ENCODE data around the gene SMIM10L1. TPM values are rescaled to one million over a fixed set of nuclear protein-coding genes. Genes with fewer than 3 reads are reported as not detected.

Gene SMIM10L1
- total and polyA plus RNA-seq, 2 experiments from 2014 or later: 6.2 to 16.6 TPM

DNA sequence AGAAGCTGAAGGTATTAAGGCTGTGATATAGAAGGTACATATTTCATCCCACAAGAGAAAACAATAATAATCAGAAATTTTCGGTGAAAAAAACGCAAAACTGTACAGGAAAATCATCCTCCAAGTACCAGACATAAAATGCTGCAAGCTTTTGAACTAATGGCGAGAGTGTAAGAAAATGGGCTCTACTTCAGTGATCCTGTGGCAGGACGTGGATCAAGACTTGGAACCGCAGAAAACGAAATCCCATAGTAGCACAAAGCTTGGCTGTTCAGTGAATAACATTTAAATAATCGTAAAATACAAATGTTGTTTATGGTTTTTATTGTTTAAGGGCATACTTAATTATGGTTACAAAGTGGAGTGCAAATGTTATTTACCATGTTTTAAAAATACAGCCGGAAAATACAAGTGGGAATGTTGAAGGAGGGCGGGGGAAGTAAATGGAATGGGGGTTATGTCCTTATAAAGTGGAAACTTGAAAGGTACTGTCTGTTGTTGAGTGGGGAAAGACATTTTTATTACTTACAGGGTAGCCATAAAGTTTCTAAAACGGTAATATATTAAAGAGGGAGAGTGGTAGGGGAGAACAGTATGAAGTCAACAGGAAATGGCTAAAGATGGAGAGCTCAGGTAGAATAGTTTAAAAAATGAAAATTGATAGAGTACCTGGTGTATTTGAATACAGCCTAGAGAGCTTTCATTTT is 1.1 kb downstream of the SMIM10L1 start:
- peak overlapping the region; percentile 83 for H3K27ac ChIP-seq
- TF ChIP-seq EZH2 (IDR thresholded peaks at IDR 0.05; ENCODE audit: insufficient read depth, poor library complexity, severe bottlenecking) (no peak), EZH2phosphoT487 (IDR thresholded peaks at IDR 0.05; ENCODE audit: insufficient read depth, low read depth) (no peak)
- in situ Hi-C loops (cut with MboI): no loop called here

GRCh38 chr12:11174022-11174421 is 3.0 kb downstream of the SMIM10L1 start:
- no peak overlapping the region for H3K27ac ChIP-seq
- no peaks in the 10 kb centered on the region for H3K36me3 ChIP-seq (ENCODE audit: low read depth)
- TF ChIP-seq EZH2phosphoT487 (IDR thresholded peaks at IDR 0.05; ENCODE audit: insufficient read depth, low read depth): no peak
- TF ChIP-seq EZH2 (IDR thresholded peaks at IDR 0.05; ENCODE audit: insufficient read depth, poor library complexity, severe bottlenecking): no peak
- H3K9ac ChIP-seq: no peak overlapping the region
- no peaks in the 10 kb centered on the region for H3K9me3 ChIP-seq (ENCODE audit: low read depth)
- H3K4me3 ChIP-seq: no peak overlapping the region
- H3K9me2 ChIP-seq (ENCODE audit: insufficient read depth): no peaks in the 10 kb centered on the region
- no peak overlapping the region for H2AFZ ChIP-seq
- H3K79me2 ChIP-seq (ENCODE audit: insufficient read depth): peaks cover 73% of the 10 kb centered on the region
- H4K20me1 ChIP-seq (ENCODE audit: insufficient read depth): no peaks in the 10 kb centered on the region
- in situ Hi-C loops (cut with MboI): no loop called here
- no peaks in the 10 kb centered on the region for H3K27me3 ChIP-seq (replicated peaks; ENCODE audit: insufficient read depth)
- peaks cover 8% of the 10 kb centered on the region; the same call in 1 of the 2 replicates for H3F3A ChIP-seq (ENCODE audit: insufficient read depth)
- 97% methylated on average over 2 of the region's 2 CpGs for WGBS, 2 experiments (ENCODE audit: low coverage in 1 of 2, low lambda C conversion rate in 2 of 2, missing lambda C conversion rate in 2 of 2)
- H3K4me1 ChIP-seq (ENCODE audit: insufficient read depth): peaks cover 20% of the 10 kb centered on the region
- no peak overlapping the region for H3K4me2 ChIP-seq (ENCODE audit: unreplicated experiment)
- peak; percentile 4 for DNase-seq

More for the DNA sequence above, 1.1 kb downstream of the SMIM10L1 start:
- WGBS, 2 experiments (ENCODE audit: low coverage in 1 of 2, low lambda C conversion rate in 2 of 2, missing lambda C conversion rate in 2 of 2): 2% methylated on average over 10 of the region's 10 CpGs
- Histone ChIP-seq H3K79me2 (ENCODE audit: insufficient read depth) (peaks cover 92% of the 10 kb centered on the region), H3K9me2 (ENCODE audit: insufficient read depth) (no peaks in the 10 kb centered on the region), H3K36me3 (ENCODE audit: low read depth) (no peaks in the 10 kb centered on the region), H3K4me1 (ENCODE audit: insufficient read depth) (peaks cover 20% of the 10 kb centered on the region), H3K9me3 (ENCODE audit: low read depth) (no peaks in the 10 kb centered on the region), H2AFZ (peak overlapping the region; percentile 96), H3K9ac (peak overlapping the region; percentile 89), H3K27me3 (replicated peaks; ENCODE audit: insufficient read depth) (no peaks in the 10 kb centered on the region), H3K4me2 (ENCODE audit: unreplicated experiment) (peak overlapping the region; percentile 98), H3K4me3 (peak overlapping the region; percentile 88), H3F3A (ENCODE audit: insufficient read depth) (peaks cover 8% of the 10 kb centered on the region; the same call in 1 of the 2 replicates), H4K20me1 (ENCODE audit: insufficient read depth) (no peaks in the 10 kb centered on the region; the same call in 1 of the 2 replicates)
- DNase-seq: peak; percentile 56

DNA sequence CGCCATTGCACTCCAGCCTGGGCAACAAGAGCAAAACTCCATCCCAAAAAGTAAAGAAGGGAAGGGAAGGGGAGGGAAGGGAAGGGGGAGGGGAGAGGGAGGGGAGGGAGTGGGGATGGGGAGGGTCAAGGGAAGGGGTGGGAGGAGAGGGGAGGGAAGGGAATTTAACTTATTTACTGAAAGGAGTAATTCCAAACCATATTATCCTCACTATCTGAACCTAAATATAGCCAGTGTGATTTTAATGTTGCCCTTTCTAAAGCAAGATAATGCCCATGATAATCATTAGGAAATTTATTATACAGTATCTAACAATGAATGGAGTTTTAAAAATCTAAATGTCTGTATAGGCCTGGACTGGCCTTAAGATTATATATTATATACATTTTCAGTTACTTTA is 7.3 kb downstream of the SMIM10L1 start:
- Histone ChIP-seq H3K9me3 (ENCODE audit: low read depth) (no peaks in the 10 kb centered on the region), H4K20me1 (ENCODE audit: insufficient read depth) (no peaks in the 10 kb centered on the region), H3K9me2 (ENCODE audit: insufficient read depth) (no peaks in the 10 kb centered on the region), H3K79me2 (ENCODE audit: insufficient read depth) (peaks cover 36% of the 10 kb centered on the region), H3K9ac (no peak overlapping the region), H3K4me3 (no peak overlapping the region), H3K27ac (no peak overlapping the region), H2AFZ (no peak overlapping the region), H3K4me2 (ENCODE audit: unreplicated experiment) (no peak overlapping the region), H3K36me3 (ENCODE audit: low read depth) (no peaks in the 10 kb centered on the region), H3K4me1 (ENCODE audit: insufficient read depth) (no peaks in the 10 kb centered on the region), H3K27me3 (replicated peaks; ENCODE audit: insufficient read depth) (no peaks in the 10 kb centered on the region), H3F3A (ENCODE audit: insufficient read depth) (no peaks in the 10 kb centered on the region)
- no peak for TF ChIP-seq EZH2phosphoT487 (IDR thresholded peaks at IDR 0.05; ENCODE audit: insufficient read depth, low read depth)
- TF ChIP-seq EZH2 (IDR thresholded peaks at IDR 0.05; ENCODE audit: insufficient read depth, poor library complexity, severe bottlenecking): no peak
- in situ Hi-C loops (cut with MboI): no loop called here
- no peak for DNase-seq
- 92 to 95% methylated on average over 1 of the region's 1 CpG for WGBS, 2 experiments (ENCODE audit: low coverage in 1 of 2, low lambda C conversion rate in 2 of 2, missing lambda C conversion rate in 2 of 2)

DNA sequence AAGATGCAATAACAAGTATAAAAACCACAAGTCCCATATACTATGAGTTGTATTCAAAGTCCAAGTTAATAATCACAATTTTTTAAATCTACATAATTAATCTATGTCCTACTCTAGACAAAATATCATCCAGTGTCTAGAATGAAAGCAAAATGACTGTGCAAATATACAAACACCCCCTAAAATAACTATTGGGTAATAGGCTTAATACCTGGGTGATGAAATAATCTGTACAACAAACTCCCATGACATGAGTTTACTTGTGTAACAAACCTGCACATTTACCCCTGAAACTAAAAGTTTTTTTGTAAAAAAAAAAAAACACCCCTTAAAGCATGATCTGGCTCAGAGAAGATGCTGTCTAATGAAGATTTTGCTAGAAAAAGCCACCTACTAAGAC is 11.5 kb downstream of the SMIM10L1 start:
- no peak for DNase-seq
- no peak overlapping the region for H3K27ac ChIP-seq
- no peaks in the 10 kb centered on the region for H4K20me1 ChIP-seq (ENCODE audit: insufficient read depth)
- no peaks in the 10 kb centered on the region for H3F3A ChIP-seq (ENCODE audit: insufficient read depth)
- H3K27me3 ChIP-seq (replicated peaks; ENCODE audit: insufficient read depth): no peaks in the 10 kb centered on the region
- no peaks in the 10 kb centered on the region for H3K36me3 ChIP-seq (ENCODE audit: low read depth)
- TF ChIP-seq EZH2 (IDR thresholded peaks at IDR 0.05; ENCODE audit: insufficient read depth, poor library complexity, severe bottlenecking): no peak
- TF ChIP-seq EZH2phosphoT487 (IDR thresholded peaks at IDR 0.05; ENCODE audit: insufficient read depth, low read depth): no peak
- no peaks in the 10 kb centered on the region for H3K9me3 ChIP-seq (ENCODE audit: low read depth)
- H3K4me2 ChIP-seq (ENCODE audit: unreplicated experiment): no peak overlapping the region
- in situ Hi-C loops (cut with MboI): no loop called here
- no peak overlapping the region for H3K9ac ChIP-seq
- no peak overlapping the region for H3K4me3 ChIP-seq
- H3K4me1 ChIP-seq (ENCODE audit: insufficient read depth): no peaks in the 10 kb centered on the region
- no peaks in the 10 kb centered on the region for H3K9me2 ChIP-seq (ENCODE audit: insufficient read depth)
- H3K79me2 ChIP-seq (ENCODE audit: insufficient read depth): no peaks in the 10 kb centered on the region
- no peak overlapping the region for H2AFZ ChIP-seq

All from GM23248 (cell line).